Measurements from ENCODE around the gene CRTAC1. TPM values are rescaled to one million over a fixed set of nuclear protein-coding genes. Genes with fewer than 3 reads are reported as not detected.

CRTAC1 gene
- total RNA-seq, 1 donor from 2014 or later = 0.63 TPM

GRCh38 chr10:97891497-97892167 is 138.8 kb downstream of the CRTAC1 start:
- Mint-ChIP-seq H3K4me3 (no peak overlapping the region), H3K4me1 (peaks cover 13% of the 10 kb centered on the region), H3K27ac (no peak overlapping the region), H3K36me3 (no peaks in the 10 kb centered on the region), H3K9me3 (no peaks in the 10 kb centered on the region), H3K27me3 (ENCODE audit: low read depth) (peaks cover 36% of the 10 kb centered on the region)
- no peak for DNase-seq (ENCODE audit: low spot score in 2 of 2, unreplicated experiment in 2 of 2)
- TF ChIP-seq, protein P1, sequence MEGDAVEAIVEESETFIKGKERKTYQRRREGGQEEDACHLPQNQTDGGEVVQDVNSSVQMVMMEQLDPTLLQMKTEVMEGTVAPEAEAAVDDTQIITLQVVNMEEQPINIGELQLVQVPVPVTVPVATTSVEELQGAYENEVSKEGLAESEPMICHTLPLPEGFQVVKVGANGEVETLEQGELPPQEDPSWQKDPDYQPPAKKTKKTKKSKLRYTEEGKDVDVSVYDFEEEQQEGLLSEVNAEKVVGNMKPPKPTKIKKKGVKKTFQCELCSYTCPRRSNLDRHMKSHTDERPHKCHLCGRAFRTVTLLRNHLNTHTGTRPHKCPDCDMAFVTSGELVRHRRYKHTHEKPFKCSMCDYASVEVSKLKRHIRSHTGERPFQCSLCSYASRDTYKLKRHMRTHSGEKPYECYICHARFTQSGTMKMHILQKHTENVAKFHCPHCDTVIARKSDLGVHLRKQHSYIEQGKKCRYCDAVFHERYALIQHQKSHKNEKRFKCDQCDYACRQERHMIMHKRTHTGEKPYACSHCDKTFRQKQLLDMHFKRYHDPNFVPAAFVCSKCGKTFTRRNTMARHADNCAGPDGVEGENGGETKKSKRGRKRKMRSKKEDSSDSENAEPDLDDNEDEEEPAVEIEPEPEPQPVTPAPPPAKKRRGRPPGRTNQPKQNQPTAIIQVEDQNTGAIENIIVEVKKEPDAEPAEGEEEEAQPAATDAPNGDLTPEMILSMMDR (IDR thresholded peaks at IDR 0.05; ENCODE audit: unreplicated experiment) = no peak

DNA sequence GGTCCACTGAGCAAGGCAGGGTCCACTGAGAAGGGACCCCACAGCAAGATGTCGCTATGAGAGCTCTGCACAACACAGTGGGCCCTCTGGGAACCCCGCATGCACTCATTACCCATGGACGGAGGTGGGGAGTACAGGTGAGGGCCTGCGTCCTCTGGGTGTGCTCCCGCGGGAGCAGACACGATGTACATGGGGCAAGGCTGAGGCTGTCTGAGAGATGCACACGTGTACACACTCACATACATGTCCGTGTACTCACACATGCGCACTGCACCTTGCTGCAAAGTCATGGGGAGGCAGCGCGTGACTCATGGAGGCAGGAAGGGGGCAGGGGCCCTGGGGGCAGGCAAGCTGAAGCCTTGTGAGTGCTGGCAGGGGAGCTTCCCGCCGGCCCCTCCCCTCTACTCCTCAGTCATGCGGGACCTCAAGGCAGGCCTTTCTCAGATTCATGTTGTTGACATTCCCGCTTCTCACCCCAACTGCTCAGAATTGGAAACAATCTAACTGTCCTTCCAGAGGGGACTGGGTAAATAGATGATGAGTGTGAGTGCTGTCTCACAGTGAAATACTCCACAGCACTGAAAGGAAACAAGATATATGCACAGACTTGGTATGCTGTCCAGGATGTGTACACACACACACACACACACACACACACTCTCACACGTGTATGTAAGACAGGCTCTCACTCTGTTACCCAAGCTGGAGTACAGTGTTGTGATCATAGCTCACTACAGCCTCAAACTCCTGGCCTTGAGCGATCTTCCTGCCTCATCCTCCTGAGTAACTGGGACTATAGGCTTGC is 140.8 kb downstream of the CRTAC1 start:
- TF ChIP-seq, protein P1 (IDR thresholded peaks at IDR 0.05; ENCODE audit: unreplicated experiment) = no peak
- peaks cover 19% of the 10 kb centered on the region for H3K27me3 Mint-ChIP-seq (ENCODE audit: low read depth)
- no peak for DNase-seq (ENCODE audit: low spot score in 2 of 2, unreplicated experiment in 2 of 2)
- no peak overlapping the region for H3K27ac Mint-ChIP-seq
- no peak overlapping the region for H3K4me3 Mint-ChIP-seq
- no peaks in the 10 kb centered on the region for H3K9me3 Mint-ChIP-seq
- no peaks in the 10 kb centered on the region for H3K36me3 Mint-ChIP-seq
- H3K4me1 Mint-ChIP-seq = peaks cover 13% of the 10 kb centered on the region

- Mint-ChIP-seq H3K27ac (no peak overlapping the region), H3K4me1 (peaks cover 13% of the 10 kb centered on the region), H3K4me3 (no peak overlapping the region)
Measured at GRCh38 chr10:97888641-97889262, 141.7 kb downstream of the CRTAC1 start.

GRCh38 chr10:97888134-97888533 is 142.3 kb downstream of the CRTAC1 start:
- no peak overlapping the region for H3K27ac Mint-ChIP-seq
- H3K27me3 Mint-ChIP-seq (ENCODE audit: low read depth) = peaks cover 9% of the 10 kb centered on the region
- no peaks in the 10 kb centered on the region for H3K36me3 Mint-ChIP-seq
- peaks cover 13% of the 10 kb centered on the region for H3K4me1 Mint-ChIP-seq
- no peaks in the 10 kb centered on the region for H3K9me3 Mint-ChIP-seq
- no peak overlapping the region for H3K4me3 Mint-ChIP-seq
- DNase-seq (ENCODE audit: low spot score in 2 of 2, unreplicated experiment in 2 of 2) = no peak
- TF ChIP-seq, protein P1 (IDR thresholded peaks at IDR 0.05; ENCODE audit: unreplicated experiment) = no peak

More at GRCh38 chr10:97888641-97889262, 141.7 kb downstream of the CRTAC1 start:
- peaks cover 14% of the 10 kb centered on the region for H3K27me3 Mint-ChIP-seq (ENCODE audit: low read depth)
- no peaks in the 10 kb centered on the region for H3K9me3 Mint-ChIP-seq
- no peak for DNase-seq (ENCODE audit: low spot score in 2 of 2, unreplicated experiment in 2 of 2)
- H3K36me3 Mint-ChIP-seq = no peaks in the 10 kb centered on the region
- TF ChIP-seq, protein P1 (IDR thresholded peaks at IDR 0.05; ENCODE audit: unreplicated experiment) = no peak

- no peaks in the 10 kb centered on the region for H3K36me3 Mint-ChIP-seq
- no peak for DNase-seq (ENCODE audit: low spot score in 2 of 2, unreplicated experiment in 2 of 2)
- no peak overlapping the region for H3K4me3 Mint-ChIP-seq
- H3K9me3 Mint-ChIP-seq = no peaks in the 10 kb centered on the region
- peaks cover 13% of the 10 kb centered on the region for H3K4me1 Mint-ChIP-seq
- no peak overlapping the region for H3K27ac Mint-ChIP-seq
- TF ChIP-seq, protein P1 (IDR thresholded peaks at IDR 0.05; ENCODE audit: unreplicated experiment) = no peak
- H3K27me3 Mint-ChIP-seq (ENCODE audit: low read depth) = peaks cover 12% of the 10 kb centered on the region
Measured at GRCh38 chr10:97887399-97887798, 143.0 kb downstream of the CRTAC1 start.
